Chondrocyte (in vitro differentiated cells): ENCODE data around the gene SYNJ1. TPM values are rescaled to one million over a fixed set of nuclear protein-coding genes. Genes with fewer than 3 reads are reported as not detected.
A peak's percentile ranks its signal among the peaks of the same experiment; 100 is the strongest.
"Not testable (repeated sequence)": the region's sequence is repeated elsewhere in the genome, so short reads cannot be mapped to it uniquely, and the experiment has no call there.

ENCODE experiments used
- DNase-seq: peaks from one replicate; pipeline ENCODE4 v3.0.0; 2021; ENCODE audit warnings: mixed read lengths, low spot score
- H3K27ac Mint-ChIP-seq: one replicate; pipeline ENCODE4 v1.8.0; 2021; ENCODE audit warnings: mild to moderate bottlenecking, moderate library complexity, mixed read lengths; ENCODE audit not compliant: unreplicated experiment
- H3K27me3 Mint-ChIP-seq: 2 replicates; pipeline ENCODE4 v1.8.0; 2021; ENCODE audit warnings: low read depth, mixed read lengths
- H3K36me3 Mint-ChIP-seq: 2 replicates; pipeline ENCODE4 v1.8.0; 2021; ENCODE audit warnings: low read depth, mixed read lengths
- H3K4me1 Mint-ChIP-seq: 2 replicates; pipeline ENCODE4 v1.8.0; 2021; ENCODE audit warnings: low read depth, mild to moderate bottlenecking, mixed read lengths
- H3K4me3 Mint-ChIP-seq: one replicate; pipeline ENCODE4 v1.8.0; 2021; ENCODE audit warnings: mild to moderate bottlenecking, moderate library complexity, mixed read lengths; ENCODE audit not compliant: unreplicated experiment
- H3K9me3 Mint-ChIP-seq: 2 replicates; pipeline ENCODE4 v1.8.0; 2021; ENCODE audit warnings: low read depth, mixed read lengths
- total RNA-seq: library from RNA; stranded (reverse); gene quantifications from 3 replicates; pipeline ENCODE4 v1.2.1, GENCODE V29; 2021
- TF ChIP-seq, protein P1 (sequence below): fragments of 200-600 bp; sonication (generic); IDR thresholded peaks from 2 replicates; pipeline ENCODE4 v1.5.0; 2021; ENCODE audit warnings: antibody characterized with exemption, mild to moderate bottlenecking, moderate library complexity

Gene SYNJ1
- total RNA-seq, 1 donor from 2014 or later = 9.1 TPM

DNA sequence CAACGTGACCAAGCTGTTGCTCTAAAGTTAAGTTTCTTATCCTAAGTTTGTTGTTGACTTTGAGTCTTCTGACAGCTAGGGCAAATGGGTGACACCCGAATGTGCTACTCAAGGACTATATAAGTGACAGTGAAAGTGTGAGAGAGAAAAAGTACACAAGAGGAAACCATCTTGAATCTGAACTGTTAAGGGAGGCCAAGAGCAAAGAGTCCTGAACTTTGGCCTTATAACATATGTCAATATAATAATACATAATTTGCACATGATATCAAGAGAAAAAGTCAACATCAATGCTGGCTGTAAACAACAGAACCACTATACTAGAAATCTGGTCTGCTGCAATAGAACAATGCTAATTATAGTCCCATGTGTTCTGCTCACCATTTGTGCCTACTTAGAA, 29.5 kb downstream of the SYNJ1 start:
- Mint-ChIP-seq H3K9me3 (no peaks in the 10 kb centered on the region), H3K36me3 (peaks cover 5% of the 10 kb centered on the region), H3K4me3 (no peak overlapping the region), H3K27ac (no peak overlapping the region), H3K27me3 (no peaks in the 10 kb centered on the region), H3K4me1 (peaks cover 3% of the 10 kb centered on the region)
- no peak for DNase-seq
- TF ChIP-seq, protein P1, sequence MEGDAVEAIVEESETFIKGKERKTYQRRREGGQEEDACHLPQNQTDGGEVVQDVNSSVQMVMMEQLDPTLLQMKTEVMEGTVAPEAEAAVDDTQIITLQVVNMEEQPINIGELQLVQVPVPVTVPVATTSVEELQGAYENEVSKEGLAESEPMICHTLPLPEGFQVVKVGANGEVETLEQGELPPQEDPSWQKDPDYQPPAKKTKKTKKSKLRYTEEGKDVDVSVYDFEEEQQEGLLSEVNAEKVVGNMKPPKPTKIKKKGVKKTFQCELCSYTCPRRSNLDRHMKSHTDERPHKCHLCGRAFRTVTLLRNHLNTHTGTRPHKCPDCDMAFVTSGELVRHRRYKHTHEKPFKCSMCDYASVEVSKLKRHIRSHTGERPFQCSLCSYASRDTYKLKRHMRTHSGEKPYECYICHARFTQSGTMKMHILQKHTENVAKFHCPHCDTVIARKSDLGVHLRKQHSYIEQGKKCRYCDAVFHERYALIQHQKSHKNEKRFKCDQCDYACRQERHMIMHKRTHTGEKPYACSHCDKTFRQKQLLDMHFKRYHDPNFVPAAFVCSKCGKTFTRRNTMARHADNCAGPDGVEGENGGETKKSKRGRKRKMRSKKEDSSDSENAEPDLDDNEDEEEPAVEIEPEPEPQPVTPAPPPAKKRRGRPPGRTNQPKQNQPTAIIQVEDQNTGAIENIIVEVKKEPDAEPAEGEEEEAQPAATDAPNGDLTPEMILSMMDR = no peak

DNA sequence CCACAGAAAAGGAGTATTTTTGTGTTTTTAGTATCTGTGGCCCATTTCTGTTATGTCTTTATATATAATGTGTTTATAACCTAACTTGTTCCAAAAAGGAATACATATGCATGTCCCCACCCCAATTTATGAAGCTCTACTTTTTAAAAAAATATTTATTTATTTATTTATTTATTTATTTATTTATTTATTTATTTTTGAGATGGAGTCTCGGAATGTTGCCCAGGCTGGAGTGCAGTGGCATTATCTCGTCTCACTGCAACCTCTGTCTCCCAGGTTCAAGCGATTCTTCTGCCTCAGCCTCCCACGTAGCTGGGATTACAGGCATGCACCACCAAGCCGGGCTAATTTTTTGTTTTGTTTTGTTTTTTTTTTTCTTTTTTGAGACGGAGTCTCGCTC, 32.3 kb downstream of the SYNJ1 start:
- not testable (repeated sequence) for H3K4me3 Mint-ChIP-seq, H3K4me1 Mint-ChIP-seq, H3K9me3 Mint-ChIP-seq, DNase-seq, H3K27me3 Mint-ChIP-seq, H3K27ac Mint-ChIP-seq, H3K36me3 Mint-ChIP-seq

DNA sequence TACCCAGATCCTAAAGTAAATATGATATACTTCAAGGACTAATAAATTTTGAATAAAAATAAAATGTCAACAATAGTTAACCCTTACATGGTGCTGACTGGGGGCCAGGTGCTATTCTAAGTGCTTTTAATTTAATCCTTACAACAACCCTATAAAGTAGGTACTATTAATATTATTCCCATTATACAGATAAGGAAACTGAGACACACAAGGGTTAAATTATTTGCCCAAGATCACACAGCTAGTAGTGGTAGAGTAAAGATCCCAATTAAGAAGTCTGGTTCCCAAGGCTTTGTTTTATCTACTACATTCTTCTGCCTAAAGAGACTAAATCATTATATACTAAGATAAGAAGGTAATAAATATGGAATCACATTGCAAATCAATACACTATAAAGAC, 34.2 kb downstream of the SYNJ1 start:
- DNase-seq = no peak
- peaks cover 6% of the 10 kb centered on the region for H3K36me3 Mint-ChIP-seq
- H3K27me3 Mint-ChIP-seq = no peaks in the 10 kb centered on the region
- H3K27ac Mint-ChIP-seq = no peak overlapping the region
- H3K4me1 Mint-ChIP-seq = no peaks in the 10 kb centered on the region
- H3K9me3 Mint-ChIP-seq = no peaks in the 10 kb centered on the region
- TF ChIP-seq, protein P1 = no peak
- H3K4me3 Mint-ChIP-seq = no peak overlapping the region

DNA sequence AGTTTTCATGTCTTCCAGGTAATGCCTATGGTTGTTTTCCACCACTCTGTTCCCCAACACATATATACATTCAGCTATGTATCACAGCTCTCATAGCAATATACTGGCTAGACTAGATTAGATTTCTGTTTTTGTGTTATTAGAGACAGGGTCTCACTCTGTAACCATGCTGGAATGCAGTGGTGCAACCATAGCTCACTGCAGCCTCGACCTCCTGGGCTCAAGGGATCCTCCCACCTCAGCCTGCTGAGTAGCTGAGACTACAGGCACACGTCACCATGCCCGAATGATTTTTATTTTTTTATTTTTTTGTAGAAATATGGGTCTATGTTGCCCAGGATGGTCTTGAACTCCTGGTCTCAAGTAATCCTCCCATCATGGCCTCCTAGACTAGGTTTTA, 37.7 kb downstream of the SYNJ1 start:
- peak overlapping the region; percentile 45 for H3K27ac Mint-ChIP-seq
- H3K36me3 Mint-ChIP-seq = peaks cover 9% of the 10 kb centered on the region
- no peak for DNase-seq
- H3K4me1 Mint-ChIP-seq = no peaks in the 10 kb centered on the region
- TF ChIP-seq, protein P1 = no peak
- H3K27me3 Mint-ChIP-seq = no peaks in the 10 kb centered on the region
- no peaks in the 10 kb centered on the region for H3K9me3 Mint-ChIP-seq
- no peak overlapping the region for H3K4me3 Mint-ChIP-seq

DNA sequence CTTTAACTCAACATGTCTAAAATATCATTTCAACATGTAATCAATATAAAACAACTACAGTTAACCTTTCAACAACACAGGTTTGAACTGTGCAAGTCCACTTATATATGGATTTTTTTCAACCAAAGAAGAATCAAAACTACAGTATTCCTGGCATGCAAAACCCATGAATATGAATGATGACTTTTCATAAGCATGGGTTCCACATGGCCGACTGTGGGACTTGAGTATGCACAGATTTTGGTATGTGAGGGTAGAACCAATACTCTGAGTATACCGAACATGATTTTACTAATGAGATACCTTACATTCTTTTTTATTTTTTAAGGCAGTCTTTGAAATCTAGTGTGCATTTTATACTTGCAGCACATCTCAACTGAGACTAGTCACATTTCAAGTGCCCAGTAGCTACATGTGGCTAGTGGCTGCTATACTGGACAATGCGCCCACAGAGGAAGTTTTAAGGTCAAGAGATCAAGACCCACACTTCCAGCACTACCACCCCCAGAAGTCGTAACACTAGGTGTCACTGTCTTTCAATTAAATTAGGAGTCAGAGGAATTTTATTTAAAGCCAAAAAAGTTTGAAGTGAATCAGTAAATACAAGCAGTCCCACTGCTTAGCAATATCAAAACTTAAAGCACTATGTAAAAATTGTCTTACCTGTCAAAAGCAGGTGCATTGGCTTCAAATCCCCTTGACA, 40.0 kb downstream of the SYNJ1 start:
- Mint-ChIP-seq H3K36me3 (peaks cover 10% of the 10 kb centered on the region), H3K4me1 (no peaks in the 10 kb centered on the region), H3K27me3 (no peaks in the 10 kb centered on the region), H3K4me3 (no peak overlapping the region), H3K27ac (no peak overlapping the region), H3K9me3 (no peaks in the 10 kb centered on the region)
- TF ChIP-seq, protein P1 = peak; percentile 34
- DNase-seq = no peak
